MM.1S (cell line): ENCODE results near the gene PYGO2.
A peak's percentile ranks its signal among the peaks of the same experiment; 100 is the strongest.

Experiments
- DNase-seq: peaks from one replicate; pipeline ENCODE4 v3.0.0-alpha.2; 2015
- H2AFZ ChIP-seq: fragments of 300-600 bp; sonication (generic); 2 replicates; pipeline ENCODE4 v1.6.0; 2016; ENCODE audit warnings: antibody characterized with exemption, low read length
- H3F3A ChIP-seq: fragments of 300-600 bp; sonication (generic); 2 replicates; pipeline ENCODE4 v1.6.1; 2016; ENCODE audit warnings: mild to moderate bottlenecking, antibody characterized with exemption, low read length, moderate library complexity, mixed read lengths; ENCODE audit not compliant: insufficient read depth
- H3K27ac ChIP-seq: fragments of 300-600 bp; sonication (generic); 2 replicates; pipeline ENCODE4 v1.5.1; 2016; ENCODE audit warnings: mild to moderate bottlenecking, low read length
- H3K27me3 ChIP-seq: fragments of 300-600 bp; sonication (generic); replicated peaks from 2 replicates; pipeline ENCODE4 v1.6.0; 2016; ENCODE audit warnings: low read length; ENCODE audit not compliant: insufficient read depth
- H3K36me3 ChIP-seq: fragments of 300-600 bp; sonication (generic); replicated peaks from 2 replicates; pipeline ENCODE4 v1.6.1; 2016; ENCODE audit warnings: mild to moderate bottlenecking, low read length, mixed read lengths; ENCODE audit not compliant: insufficient read depth
- H3K4me1 ChIP-seq: fragments of 300-600 bp; sonication (generic); 2 replicates; pipeline ENCODE4 v1.6.1; 2016; ENCODE audit warnings: low read length, mixed read lengths
- H3K4me2 ChIP-seq: fragments of 300-600 bp; sonication (generic); 2 replicates; pipeline ENCODE4 v1.6.0; 2016; ENCODE audit warnings: low read depth, low read length
- H3K4me3 ChIP-seq: fragments of 300-600 bp; sonication (generic); 2 replicates; pipeline ENCODE4 v1.5.1; 2016; ENCODE audit warnings: low read length, mixed read lengths
- H3K79me2 ChIP-seq: fragments of 300-600 bp; sonication (generic); 2 replicates; pipeline ENCODE4 v1.6.1; 2016; ENCODE audit warnings: mixed run types, low read length, mixed read lengths
- H3K9ac ChIP-seq: fragments of 300-600 bp; sonication (generic); 2 replicates; pipeline ENCODE4 v1.6.1; 2016; ENCODE audit warnings: low read length, mixed read lengths
- H3K9me2 ChIP-seq: fragments of 300-600 bp; sonication (generic); replicated peaks from 2 replicates; pipeline ENCODE4 v1.6.1; 2016; ENCODE audit warnings: mild to moderate bottlenecking, low read length, mixed read lengths; ENCODE audit not compliant: insufficient read depth
- H3K9me3 ChIP-seq: fragments of 300-600 bp; sonication (generic); replicated peaks from 2 replicates; pipeline ENCODE4 v1.6.1; 2016; ENCODE audit warnings: mild to moderate bottlenecking, low read length, mixed read lengths; ENCODE audit not compliant: insufficient read depth
- H4K20me1 ChIP-seq: fragments of 300-600 bp; sonication (generic); 2 replicates; pipeline ENCODE4 v1.6.1; 2016; ENCODE audit warnings: mild to moderate bottlenecking, low read length, moderate library complexity, mixed read lengths; ENCODE audit not compliant: insufficient read depth
- EZH2 ChIP-seq: fragments of 300-600 bp; sonication (generic); optimal IDR thresholded peaks from 2 replicates; pipeline ENCODE3; 2017; ENCODE audit warnings: low read depth, mild to moderate bottlenecking, antibody characterized with exemption, low read length, mixed read lengths
- EZH2phosphoT487 ChIP-seq: fragments of 300-600 bp; sonication (generic); IDR thresholded peaks from 2 replicates; pipeline ENCODE4 v1.6.1; 2018; ENCODE audit warnings: antibody characterized with exemption, low read length
- TF ChIP-seq, protein P1 (sequence below): fragments of 300-600 bp; sonication (generic); IDR thresholded peaks from 2 replicates; pipeline ENCODE4 v1.5.1; 2016; ENCODE audit warnings: antibody characterized with exemption, low read length, mixed read lengths

Gene PYGO2

DNA sequence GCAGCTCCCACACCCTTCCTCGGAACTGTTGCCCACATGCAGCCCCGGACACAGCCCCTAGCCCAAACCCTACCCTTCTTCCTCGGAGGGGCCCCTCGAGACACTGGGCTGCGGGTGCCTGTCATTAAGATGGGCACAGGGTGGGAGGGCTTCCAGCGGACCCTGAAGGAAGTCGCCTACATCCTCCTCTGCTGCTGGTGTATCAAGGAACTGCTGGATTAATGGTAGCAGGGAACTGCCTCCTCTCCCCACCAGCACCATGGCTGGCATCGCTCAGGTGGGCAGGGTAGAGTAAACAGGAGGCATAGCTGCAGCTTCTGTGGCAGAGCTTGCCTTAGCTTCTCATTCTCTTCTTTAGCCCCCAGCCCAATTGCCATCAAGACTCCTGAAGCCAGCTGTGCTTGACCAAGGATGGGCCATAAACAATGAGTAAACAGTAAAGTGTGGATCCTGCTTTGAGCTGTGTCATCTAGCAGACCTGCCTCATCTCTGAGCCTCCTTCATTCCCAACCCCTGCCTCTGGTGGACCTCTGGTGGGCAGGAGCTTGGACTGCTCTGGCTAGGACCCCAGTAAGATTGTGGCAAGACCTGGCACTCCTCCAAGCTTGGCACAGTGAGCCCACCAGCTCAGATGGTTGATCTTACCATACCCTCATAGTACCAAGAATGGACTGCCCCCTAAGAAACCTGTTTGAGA is 32.1 kb upstream of the PYGO2 start, which contains the start of gene LENEP:
LENEP (plus strand) TSS at position 15 of the 697 bp plus-strand sequence; CDS start at position 37, 22 bp downstream.
- Histone ChIP-seq H3K4me3 (no peak within 1 kb of the TSS), H3K9me3 (no peaks in the 10 kb centered on the region), H2AFZ (no peak within 1 kb of the TSS), H3K27ac (peak within 1 kb of the TSS; percentile 8; the same call in 1 of the 2 replicates), H4K20me1 (no peaks in the 10 kb centered on the region), H3K4me1 (peaks cover 9% of the 10 kb centered on the region; the same call in 1 of the 2 replicates), H3K27me3 (no peaks in the 10 kb centered on the region), H3K9me2 (no peaks in the 10 kb centered on the region), H3K4me2 (no peak within 1 kb of the TSS), H3K36me3 (peaks cover 5% of the 10 kb centered on the region; the same call in 1 of the 2 replicates), H3F3A (peaks cover 35% of the 10 kb centered on the region), H3K9ac (no peak within 1 kb of the TSS), H3K79me2 (peaks cover 16% of the 10 kb centered on the region)
- no peak for TF ChIP-seq EZH2
- no peak for TF ChIP-seq EZH2phosphoT487
- TF ChIP-seq, protein P1, sequence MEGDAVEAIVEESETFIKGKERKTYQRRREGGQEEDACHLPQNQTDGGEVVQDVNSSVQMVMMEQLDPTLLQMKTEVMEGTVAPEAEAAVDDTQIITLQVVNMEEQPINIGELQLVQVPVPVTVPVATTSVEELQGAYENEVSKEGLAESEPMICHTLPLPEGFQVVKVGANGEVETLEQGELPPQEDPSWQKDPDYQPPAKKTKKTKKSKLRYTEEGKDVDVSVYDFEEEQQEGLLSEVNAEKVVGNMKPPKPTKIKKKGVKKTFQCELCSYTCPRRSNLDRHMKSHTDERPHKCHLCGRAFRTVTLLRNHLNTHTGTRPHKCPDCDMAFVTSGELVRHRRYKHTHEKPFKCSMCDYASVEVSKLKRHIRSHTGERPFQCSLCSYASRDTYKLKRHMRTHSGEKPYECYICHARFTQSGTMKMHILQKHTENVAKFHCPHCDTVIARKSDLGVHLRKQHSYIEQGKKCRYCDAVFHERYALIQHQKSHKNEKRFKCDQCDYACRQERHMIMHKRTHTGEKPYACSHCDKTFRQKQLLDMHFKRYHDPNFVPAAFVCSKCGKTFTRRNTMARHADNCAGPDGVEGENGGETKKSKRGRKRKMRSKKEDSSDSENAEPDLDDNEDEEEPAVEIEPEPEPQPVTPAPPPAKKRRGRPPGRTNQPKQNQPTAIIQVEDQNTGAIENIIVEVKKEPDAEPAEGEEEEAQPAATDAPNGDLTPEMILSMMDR: no peak
- DNase-seq: no peak

DNA sequence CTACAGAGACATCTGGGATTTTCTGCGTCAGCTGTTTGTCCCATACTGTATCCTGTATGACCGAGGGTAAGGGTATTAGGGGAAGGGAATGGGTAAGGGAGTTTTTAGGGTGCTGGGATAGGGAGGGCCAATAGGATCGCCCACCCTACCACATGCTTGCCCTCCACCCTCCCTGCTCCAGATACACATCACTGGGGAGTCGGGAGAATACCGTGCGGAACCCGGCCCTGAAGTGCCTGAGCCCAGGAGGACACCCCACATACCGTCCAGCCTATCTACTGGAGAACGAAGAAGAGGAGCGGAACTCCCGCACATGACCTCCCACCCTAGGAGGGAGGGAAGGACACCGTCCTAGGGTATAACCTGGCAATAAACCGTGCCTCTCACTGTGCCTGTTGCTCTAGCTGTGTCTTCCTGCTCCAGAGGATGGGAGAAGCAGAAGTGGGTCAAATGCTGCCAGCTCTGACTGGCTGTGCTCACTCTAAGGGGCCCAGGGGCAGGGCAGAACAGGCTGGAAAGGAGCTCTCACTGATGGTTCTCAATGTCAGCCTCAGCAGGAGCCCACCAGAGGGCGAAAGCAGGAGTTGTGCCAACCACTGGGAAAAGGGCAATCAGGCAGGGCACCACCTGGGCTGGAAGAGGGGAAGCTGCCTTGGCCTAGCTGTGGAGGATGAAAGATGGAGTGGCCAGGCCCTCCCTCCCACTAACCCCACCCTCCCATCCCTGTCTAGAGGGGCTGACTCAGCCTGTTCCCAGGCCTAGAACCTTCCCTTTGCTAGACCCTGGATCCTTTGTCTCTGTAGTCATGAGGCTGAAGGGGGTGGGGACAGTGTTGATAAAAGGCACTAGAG is 31.4 kb upstream of the PYGO2 start:
- H3K9me3 ChIP-seq: no peaks in the 10 kb centered on the region
- H4K20me1 ChIP-seq: no peaks in the 10 kb centered on the region
- peaks cover 12% of the 10 kb centered on the region for H3K36me3 ChIP-seq
- H2AFZ ChIP-seq: no peak overlapping the region
- no peak overlapping the region for H3K9ac ChIP-seq
- H3K79me2 ChIP-seq: peaks cover 24% of the 10 kb centered on the region
- H3F3A ChIP-seq: peaks cover 28% of the 10 kb centered on the region
- peak; percentile 19 for DNase-seq
- no peaks in the 10 kb centered on the region for H3K9me2 ChIP-seq
- no peak overlapping the region for H3K4me3 ChIP-seq
- no peak overlapping the region for H3K27ac ChIP-seq
- no peaks in the 10 kb centered on the region for H3K27me3 ChIP-seq
- TF ChIP-seq EZH2phosphoT487 (no peak), EZH2 (no peak)
- TF ChIP-seq, protein P1: peak; percentile 22; the same call in 1 of the 2 replicates
- no peak overlapping the region for H3K4me2 ChIP-seq
- peaks cover 9% of the 10 kb centered on the region; the same call in 1 of the 2 replicates for H3K4me1 ChIP-seq

DNA sequence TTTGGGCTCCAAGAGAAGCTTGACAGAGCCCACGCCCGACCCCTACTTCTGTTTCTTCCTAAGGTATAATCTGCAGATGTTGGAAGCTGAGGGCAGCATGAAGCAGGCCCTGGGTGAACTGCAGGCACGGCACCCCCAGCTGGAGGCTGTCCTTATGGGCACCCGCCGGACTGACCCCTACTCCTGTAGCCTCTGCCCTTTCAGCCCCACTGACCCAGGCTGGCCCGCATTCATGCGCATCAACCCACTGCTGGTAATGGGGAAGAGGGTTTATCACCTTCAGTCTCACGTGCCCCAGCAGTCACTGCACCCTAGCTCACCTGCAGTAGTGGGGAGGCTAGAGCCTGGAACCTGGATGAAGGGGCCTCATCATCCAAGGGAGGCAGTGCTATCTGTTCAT is 28.7 kb upstream of the PYGO2 start:
- Histone ChIP-seq H3K9me3 (no peaks in the 10 kb centered on the region), H3K79me2 (peaks cover 50% of the 10 kb centered on the region), H3K27me3 (no peaks in the 10 kb centered on the region), H3K4me3 (no peak overlapping the region), H2AFZ (no peak overlapping the region), H4K20me1 (no peaks in the 10 kb centered on the region), H3K36me3 (peaks cover 16% of the 10 kb centered on the region), H3F3A (peaks cover 22% of the 10 kb centered on the region; the same call in 1 of the 2 replicates), H3K9ac (no peak overlapping the region), H3K4me2 (no peak overlapping the region), H3K4me1 (peaks cover 9% of the 10 kb centered on the region; the same call in 1 of the 2 replicates), H3K9me2 (no peaks in the 10 kb centered on the region), H3K27ac (no peak overlapping the region)
- no peak for DNase-seq
- no peak for TF ChIP-seq EZH2
